Ectodermal cell (in vitro differentiated cells): ENCODE results near the gene MTCL3.

Experiments used
- H3K27ac ChIP-seq: 2 replicates; pipeline ENCODE4 v1.7.0; 2013; ENCODE audit warnings: mild to moderate bottlenecking, low read depth, low read length; ENCODE audit not compliant: insufficient read depth, poor library complexity, severe bottlenecking
- H3K27me3 ChIP-seq: 2 replicates; pipeline ENCODE4 v1.7.0; 2013; ENCODE audit warnings: mild to moderate bottlenecking, low read length; ENCODE audit not compliant: insufficient read depth, control insufficient read depth, poor library complexity, severe bottlenecking
- H3K36me3 ChIP-seq: one replicate; pipeline ENCODE4 v1.7.0; 2013; ENCODE audit warnings: low read length; ENCODE audit not compliant: control insufficient read depth, insufficient read depth
- H3K4me1 ChIP-seq: one replicate; pipeline ENCODE4 v1.7.0; 2013; ENCODE audit warnings: low read length; ENCODE audit not compliant: control insufficient read depth, insufficient read depth
- H3K4me3 ChIP-seq: 2 replicates; pipeline ENCODE4 v1.7.0; 2013; ENCODE audit warnings: low read depth, low read length, control low read depth; ENCODE audit not compliant: insufficient read depth
- H3K9me3 ChIP-seq: 2 replicates; pipeline ENCODE4 v1.7.0; 2013; ENCODE audit warnings: mild to moderate bottlenecking, low read length, moderate library complexity; ENCODE audit not compliant: control insufficient read depth
- WGBS, 2 experiments: methylation state at CpG; one replicate each; pipeline ENCODE4 v1.1.7; 2013; ENCODE audit warnings: missing lambda C conversion rate in 2 of 2; 5-methylcytosine and 5-hydroxymethylcytosine counted together

Gene MTCL3

DNA sequence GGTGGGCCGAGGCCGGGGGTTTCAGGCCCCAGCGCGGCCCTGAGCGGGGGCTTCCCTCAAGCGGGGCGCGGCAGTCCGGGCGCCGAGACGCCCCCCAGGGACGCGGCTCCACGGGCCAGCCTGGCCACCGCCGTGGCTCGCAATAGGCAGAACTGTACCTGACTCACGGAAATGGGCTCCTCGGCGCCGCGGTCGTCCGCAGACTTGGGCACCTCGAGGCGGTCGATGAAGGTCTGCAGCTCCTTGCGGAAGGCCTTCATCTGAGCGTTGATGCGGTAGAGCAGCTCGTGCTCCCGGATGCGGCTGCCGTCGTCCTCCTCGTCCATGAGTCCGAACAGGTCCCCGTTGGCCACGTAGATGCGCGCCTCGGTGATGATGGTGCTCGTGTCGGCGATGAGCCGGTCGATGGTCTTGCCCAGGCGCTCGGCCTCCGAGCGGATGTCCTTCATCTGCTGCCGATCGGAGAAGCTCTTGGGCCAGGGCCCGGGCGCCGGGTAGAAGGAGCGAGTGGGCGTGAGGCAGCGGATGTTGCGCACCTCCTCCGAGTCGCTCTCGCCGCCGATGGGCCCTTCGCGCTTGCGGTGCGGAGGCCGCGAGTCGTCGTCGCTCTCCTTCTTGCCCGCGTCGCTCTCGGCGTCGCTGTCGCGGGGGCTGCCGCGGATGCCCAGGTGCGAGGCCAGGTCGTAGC, 43.9 kb downstream of the MTCL3 start:
- Histone ChIP-seq H3K4me3 (no peak overlapping the region), H3K9me3 (no peaks in the 10 kb centered on the region), H3K27me3 (no peaks in the 10 kb centered on the region), H3K36me3 (peaks cover 20% of the 10 kb centered on the region), H3K4me1 (no peaks in the 10 kb centered on the region), H3K27ac (no peak overlapping the region)
- WGBS, 2 experiments, result 97% methylated on average over 87 of the region's 87 CpGs

DNA sequence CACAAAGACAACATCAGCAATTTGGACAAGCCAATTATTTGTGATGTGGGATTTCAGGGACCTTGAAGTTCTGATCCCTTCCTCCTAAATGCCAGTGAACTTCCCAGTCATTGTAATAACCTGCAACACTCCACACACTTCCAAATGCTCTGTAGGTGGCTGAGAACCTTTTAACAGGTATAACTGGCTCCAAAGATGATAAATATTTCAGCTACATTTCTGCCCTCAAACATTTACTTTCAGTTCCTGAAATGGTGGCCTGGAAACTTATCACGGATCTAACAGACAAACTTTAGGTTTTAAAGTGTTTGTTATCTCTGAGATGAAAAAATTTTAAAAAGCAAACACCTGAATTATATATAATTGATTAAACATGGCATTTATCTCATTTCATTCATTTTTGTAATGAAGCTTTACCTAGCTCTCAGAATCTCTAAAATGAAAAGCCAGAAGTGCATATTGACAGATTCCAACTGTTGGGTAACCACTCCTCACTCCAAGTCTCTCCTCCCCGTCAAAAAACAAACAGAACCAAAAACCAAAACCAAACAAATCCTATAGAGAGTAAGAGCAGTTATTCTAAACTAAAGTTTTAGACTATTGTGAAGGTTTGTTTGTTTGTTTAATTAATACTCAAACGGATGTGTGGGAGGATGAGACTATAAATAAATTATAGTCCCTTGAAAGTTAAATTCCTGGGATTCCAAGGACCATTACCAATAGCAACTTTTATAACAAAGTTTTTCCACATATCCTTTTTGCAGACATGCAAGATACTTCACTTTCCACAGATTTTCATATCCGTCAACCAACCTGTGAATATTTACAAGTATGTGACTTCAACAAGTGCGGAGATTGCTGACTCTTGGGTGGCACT, 47.5 kb downstream of the MTCL3 start:
- no peak overlapping the region for H3K27ac ChIP-seq
- H3K4me1 ChIP-seq, result no peaks in the 10 kb centered on the region
- H3K4me3 ChIP-seq, result no peak overlapping the region
- H3K36me3 ChIP-seq, result peaks cover 27% of the 10 kb centered on the region
- H3K27me3 ChIP-seq, result no peaks in the 10 kb centered on the region
- H3K9me3 ChIP-seq, result no peaks in the 10 kb centered on the region
- WGBS, 2 experiments, result 89 to 92% methylated on average over 2 to 4 of the region's 5 CpGs

DNA sequence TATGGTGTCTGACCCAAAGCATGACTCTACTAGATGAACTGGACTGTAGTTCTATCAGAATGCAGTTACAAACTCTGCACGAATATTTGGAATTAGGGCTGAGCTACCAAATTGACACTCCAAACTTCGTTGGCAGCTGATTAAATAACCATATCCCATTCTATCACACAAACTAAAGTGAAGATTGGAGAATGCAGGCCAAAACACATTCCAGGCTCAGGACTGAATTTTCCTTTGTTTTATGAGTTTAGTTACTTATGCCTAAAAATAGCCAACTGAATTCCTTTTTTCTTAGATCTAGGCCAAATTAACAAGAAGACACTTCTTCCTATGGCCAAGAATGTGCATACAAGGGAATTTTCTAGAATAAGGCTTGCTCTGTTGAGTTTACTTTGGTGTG, 50.2 kb downstream of the MTCL3 start:
- Histone ChIP-seq H3K4me1 (no peaks in the 10 kb centered on the region), H3K36me3 (peaks cover 10% of the 10 kb centered on the region), H3K27me3 (no peaks in the 10 kb centered on the region), H3K9me3 (no peaks in the 10 kb centered on the region), H3K4me3 (no peak overlapping the region), H3K27ac (no peak overlapping the region)
- 97 to 98% methylated on average over 2 of the region's 2 CpGs for WGBS, 2 experiments

DNA sequence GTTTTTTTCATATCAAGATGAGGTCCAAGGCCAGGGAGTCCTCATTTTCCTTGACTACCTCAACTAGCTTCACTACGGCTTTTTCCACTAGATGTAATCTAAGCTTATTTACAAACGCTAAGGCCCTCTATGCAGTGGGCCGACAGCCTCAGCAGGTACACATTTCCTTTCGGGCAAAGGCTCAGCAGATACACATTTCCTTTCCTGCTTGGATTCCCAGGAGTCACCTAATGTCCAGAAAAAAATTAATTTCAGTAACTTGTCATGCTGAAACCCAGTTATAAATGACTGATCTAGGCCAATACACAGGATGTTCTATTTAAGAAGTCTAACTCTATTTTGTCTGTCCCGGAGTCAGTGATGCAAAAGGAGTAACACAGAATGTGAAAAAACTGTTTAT, 52.7 kb downstream of the MTCL3 start:
- no peak overlapping the region for H3K4me3 ChIP-seq
- 89 to 92% methylated on average over 5 of the region's 5 CpGs for WGBS, 2 experiments
- H3K9me3 ChIP-seq, result no peaks in the 10 kb centered on the region
- no peak overlapping the region for H3K27ac ChIP-seq
- no peaks in the 10 kb centered on the region for H3K4me1 ChIP-seq
- peaks cover 10% of the 10 kb centered on the region for H3K36me3 ChIP-seq
- H3K27me3 ChIP-seq, result no peaks in the 10 kb centered on the region

DNA sequence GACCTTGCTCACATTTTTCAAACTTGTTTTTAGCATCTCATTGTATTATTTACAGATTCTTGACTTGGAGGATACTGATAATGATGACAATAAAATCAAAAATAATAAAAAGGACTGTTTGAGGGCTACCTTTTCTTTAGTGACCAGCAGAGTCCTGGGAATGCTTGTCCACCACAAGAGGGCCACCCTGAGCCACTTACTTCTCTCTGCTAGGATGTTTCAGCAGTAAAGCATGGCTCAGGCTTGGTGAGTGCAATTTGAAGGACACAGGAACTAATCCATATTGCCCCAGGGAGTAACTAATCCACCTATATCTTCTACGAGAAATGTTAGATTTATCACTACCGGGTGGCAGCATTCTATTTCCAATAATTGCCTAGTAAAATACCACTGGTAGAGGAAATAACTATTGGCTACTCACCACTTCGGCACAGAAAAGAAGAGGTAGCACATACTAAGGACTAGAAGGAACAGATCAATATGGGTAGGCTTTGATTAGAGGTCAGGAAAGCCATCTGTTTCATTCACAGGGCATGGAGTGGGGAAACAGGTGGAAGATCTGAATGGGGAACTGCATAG, 54.2 kb downstream of the MTCL3 start:
- Histone ChIP-seq H3K36me3 (peaks cover 4% of the 10 kb centered on the region), H3K4me1 (no peaks in the 10 kb centered on the region), H3K27ac (no peak overlapping the region), H3K27me3 (no peaks in the 10 kb centered on the region), H3K4me3 (no peak overlapping the region), H3K9me3 (no peaks in the 10 kb centered on the region)
- WGBS, 2 experiments, result 44 to 47% methylated on average over 3 of the region's 3 CpGs

- no peak overlapping the region for H3K27ac ChIP-seq
- no peak overlapping the region for H3K4me3 ChIP-seq
- WGBS, 2 experiments, result 63 to 71% methylated on average over 6 of the region's 6 CpGs
- no peaks in the 10 kb centered on the region for H3K36me3 ChIP-seq
- H3K9me3 ChIP-seq, result no peaks in the 10 kb centered on the region
- no peaks in the 10 kb centered on the region for H3K27me3 ChIP-seq
- H3K4me1 ChIP-seq, result no peaks in the 10 kb centered on the region
Observed at GRCh38 chr6:127464161-127464880, 54.8 kb downstream of the MTCL3 start.

DNA sequence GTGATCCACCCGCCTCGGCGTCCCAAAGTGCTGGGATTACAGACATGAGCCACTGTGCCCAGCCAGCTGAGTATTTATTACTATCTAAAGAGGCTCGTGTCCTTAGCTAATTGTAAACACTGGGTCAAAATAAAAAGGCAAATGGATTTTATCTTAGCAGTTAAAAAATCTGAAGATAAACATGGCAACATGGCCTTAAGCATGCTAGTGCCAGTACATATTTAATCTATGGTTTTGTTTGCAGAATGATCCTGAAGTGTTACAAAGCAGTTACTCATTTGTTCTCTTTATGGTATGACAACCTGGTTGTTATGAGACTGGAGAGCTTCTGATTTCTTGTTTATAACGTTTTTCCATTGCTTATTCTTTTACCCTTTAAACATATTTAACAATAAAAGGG, 56.1 kb downstream of the MTCL3 start:
- Histone ChIP-seq H3K27ac (no peak overlapping the region), H3K27me3 (no peaks in the 10 kb centered on the region), H3K4me1 (no peaks in the 10 kb centered on the region), H3K9me3 (no peaks in the 10 kb centered on the region), H3K36me3 (no peaks in the 10 kb centered on the region), H3K4me3 (no peak overlapping the region)
- 91% methylated on average over 4 of the region's 5 CpGs for WGBS, 2 experiments

DNA sequence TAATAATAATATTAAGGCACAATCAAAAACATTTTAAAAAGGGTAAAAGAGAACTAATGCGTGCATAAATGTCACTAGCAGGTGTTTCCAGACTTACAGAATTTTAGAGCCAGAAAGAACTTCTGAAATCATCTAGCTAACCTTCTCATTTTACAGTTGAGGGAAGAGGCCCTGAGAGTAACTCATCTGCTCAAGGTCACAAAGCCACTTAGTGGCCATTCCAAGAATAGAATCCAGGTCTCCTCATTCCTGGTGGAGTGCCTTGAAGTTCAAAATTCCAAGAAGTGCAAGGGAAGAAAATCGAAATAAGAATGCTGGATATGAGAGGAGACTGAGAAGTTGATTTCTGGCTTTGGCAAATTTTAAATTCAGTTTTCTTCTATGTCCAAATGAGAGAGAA, 56.8 kb downstream of the MTCL3 start:
- H3K4me1 ChIP-seq, result no peaks in the 10 kb centered on the region
- H3K4me3 ChIP-seq, result no peak overlapping the region
- no peak overlapping the region for H3K27ac ChIP-seq
- H3K9me3 ChIP-seq, result no peaks in the 10 kb centered on the region
- 94 to 95% methylated on average over 2 of the region's 2 CpGs for WGBS, 2 experiments
- H3K36me3 ChIP-seq, result no peaks in the 10 kb centered on the region
- no peaks in the 10 kb centered on the region for H3K27me3 ChIP-seq

DNA sequence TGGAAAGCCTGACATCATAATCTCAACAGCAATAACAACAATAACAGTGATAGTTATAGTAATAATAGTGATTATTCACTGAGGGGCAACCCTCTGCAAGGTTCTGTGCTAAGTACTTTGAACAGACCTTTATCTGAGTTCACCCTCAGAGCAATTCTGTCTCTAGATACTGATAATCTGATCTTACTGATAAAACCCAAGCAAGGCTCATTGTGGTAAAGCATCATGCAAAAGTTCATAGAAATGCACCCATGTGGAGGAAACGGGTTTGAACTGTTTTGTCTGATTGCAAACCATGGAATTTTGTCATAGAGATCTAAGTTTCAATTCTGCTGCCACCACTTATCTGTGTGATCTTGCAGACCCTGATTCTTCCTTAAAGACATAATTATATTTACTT, 58.7 kb downstream of the MTCL3 start:
- Histone ChIP-seq H3K4me3 (no peak overlapping the region), H3K27me3 (no peaks in the 10 kb centered on the region), H3K27ac (no peak overlapping the region), H3K9me3 (no peaks in the 10 kb centered on the region), H3K36me3 (no peaks in the 10 kb centered on the region), H3K4me1 (no peaks in the 10 kb centered on the region)
- WGBS, 2 experiments, result 98 to 100% methylated on average over 1 of the region's 1 CpG

DNA sequence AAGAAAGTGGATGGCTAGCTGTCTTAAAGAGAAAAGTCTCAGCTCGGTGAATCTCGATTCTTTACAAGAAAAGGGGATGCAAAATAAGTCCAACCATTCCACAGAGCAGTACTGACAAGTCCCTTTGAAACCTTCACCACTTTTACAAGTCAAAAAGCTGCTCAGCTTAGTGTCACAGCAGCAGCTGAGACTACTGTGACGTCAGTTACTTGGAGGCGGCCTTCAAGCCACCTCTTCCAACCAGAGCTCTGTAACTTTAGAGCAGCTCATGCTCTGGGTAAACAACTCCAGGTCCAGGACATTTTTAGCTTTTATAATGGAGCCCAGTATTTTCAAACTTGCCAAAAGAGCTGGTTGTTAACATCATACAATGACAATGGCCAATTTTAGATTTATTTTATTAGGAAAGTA, 59.9 kb downstream of the MTCL3 start, which contains the start of gene KIAA0408:
KIAA0408 (minus strand) TSS at position 159 of the 411 bp plus-strand sequence. CDS start 5,408 bp downstream, outside the sequence.
- no peak within 1 kb of the TSS for H3K4me3 ChIP-seq
- H3K27me3 ChIP-seq, result no peaks in the 10 kb centered on the region
- H3K27ac ChIP-seq, result no peak within 1 kb of the TSS
- 21 to 23% methylated on average over 4 of the region's 4 CpGs for WGBS, 2 experiments
- no peaks in the 10 kb centered on the region for H3K9me3 ChIP-seq
- H3K36me3 ChIP-seq, result no peaks in the 10 kb centered on the region
- no peaks in the 10 kb centered on the region for H3K4me1 ChIP-seq
